SK-N-SH treated with all-trans-retinoic acid at 6 μM for 48 hours (cell line): ENCODE data around the gene IGFBP2.

Source experiments
- SNAI2 ChIP-seq: fragments of 250-450 bp; sonication (Bioruptor Pico); IDR thresholded peaks from 2 replicates; pipeline ENCODE4 v1.5.0; 2020; ENCODE audit warnings: mild to moderate bottlenecking, moderate library complexity
- ZC3H10 ChIP-seq: fragments of 250-450 bp; sonication (Bioruptor Pico); IDR thresholded peaks from 2 replicates; pipeline ENCODE4 v1.5.1; 2021; ENCODE audit warnings: mild to moderate bottlenecking, moderate library complexity
- ZFP30 ChIP-seq: fragments of 450-650 bp; formaldehyde crosslinking; IDR thresholded peaks from 2 replicates; pipeline ENCODE4 v1.5.0; 2022; ENCODE audit warnings: mild to moderate bottlenecking, moderate library complexity
- TF ChIP-seq, protein P1 (sequence below): fragments of 250-450 bp; sonication (Bioruptor Pico); IDR thresholded peaks from 2 replicates; pipeline ENCODE4 v1.5.0; 2020; ENCODE audit warnings: mild to moderate bottlenecking, moderate library complexity

DNA sequence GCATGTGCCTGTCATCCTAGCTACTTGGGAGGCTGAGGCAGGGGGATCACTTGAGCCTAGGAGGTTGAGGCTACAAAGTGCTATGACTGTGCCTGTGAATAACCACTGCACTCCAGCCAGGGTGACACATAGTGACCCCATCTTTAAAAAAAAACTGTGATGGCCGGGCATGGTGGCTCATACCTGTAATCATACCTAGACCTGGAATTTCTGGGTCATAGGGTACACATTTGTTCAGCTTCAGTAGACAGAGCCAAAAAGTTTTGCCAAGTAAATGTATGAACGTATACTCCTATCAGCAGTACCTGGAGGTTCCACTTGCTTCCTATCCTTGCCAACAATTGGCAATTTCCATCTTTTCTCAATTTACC lies 6.4 kb upstream of the IGFBP2 start:
- no peak for TF ChIP-seq ZC3H10 (CRISPR knock-in tag)
- TF ChIP-seq, protein P1, sequence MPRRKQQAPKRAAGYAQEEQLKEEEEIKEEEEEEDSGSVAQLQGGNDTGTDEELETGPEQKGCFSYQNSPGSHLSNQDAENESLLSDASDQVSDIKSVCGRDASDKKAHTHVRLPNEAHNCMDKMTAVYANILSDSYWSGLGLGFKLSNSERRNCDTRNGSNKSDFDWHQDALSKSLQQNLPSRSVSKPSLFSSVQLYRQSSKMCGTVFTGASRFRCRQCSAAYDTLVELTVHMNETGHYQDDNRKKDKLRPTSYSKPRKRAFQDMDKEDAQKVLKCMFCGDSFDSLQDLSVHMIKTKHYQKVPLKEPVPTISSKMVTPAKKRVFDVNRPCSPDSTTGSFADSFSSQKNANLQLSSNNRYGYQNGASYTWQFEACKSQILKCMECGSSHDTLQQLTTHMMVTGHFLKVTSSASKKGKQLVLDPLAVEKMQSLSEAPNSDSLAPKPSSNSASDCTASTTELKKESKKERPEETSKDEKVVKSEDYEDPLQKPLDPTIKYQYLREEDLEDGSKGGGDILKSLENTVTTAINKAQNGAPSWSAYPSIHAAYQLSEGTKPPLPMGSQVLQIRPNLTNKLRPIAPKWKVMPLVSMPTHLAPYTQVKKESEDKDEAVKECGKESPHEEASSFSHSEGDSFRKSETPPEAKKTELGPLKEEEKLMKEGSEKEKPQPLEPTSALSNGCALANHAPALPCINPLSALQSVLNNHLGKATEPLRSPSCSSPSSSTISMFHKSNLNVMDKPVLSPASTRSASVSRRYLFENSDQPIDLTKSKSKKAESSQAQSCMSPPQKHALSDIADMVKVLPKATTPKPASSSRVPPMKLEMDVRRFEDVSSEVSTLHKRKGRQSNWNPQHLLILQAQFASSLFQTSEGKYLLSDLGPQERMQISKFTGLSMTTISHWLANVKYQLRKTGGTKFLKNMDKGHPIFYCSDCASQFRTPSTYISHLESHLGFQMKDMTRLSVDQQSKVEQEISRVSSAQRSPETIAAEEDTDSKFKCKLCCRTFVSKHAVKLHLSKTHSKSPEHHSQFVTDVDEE (CRISPR knock-in tag) = no peak
- TF ChIP-seq ZFP30 = no peak
- TF ChIP-seq SNAI2 (CRISPR knock-in tag) = no peak
